Aorta (tissue), 5 donors: ENCODE data around the gene GH2. TPM values are rescaled to one million over a fixed set of nuclear protein-coding genes. Genes with fewer than 3 reads are reported as not detected.
"Not testable (repeated sequence)": the region's sequence is repeated elsewhere in the genome, so short reads cannot be mapped to it uniquely, and the experiment has no call there.

Experiments
- ATAC-seq: fragments of 200-7000 bp; cut with Tn5 transposase; one replicate; pipeline ENCODE4 v1.9.1; 2022; ENCODE audit warnings: moderate library complexity; ENCODE audit not compliant: low FRiP score
- DNase-seq, 2 donors: peaks; one replicate each; pipeline ENCODE4 v3.0.0-alpha.2; 2020
- H3K27ac ChIP-seq, 2 donors: one replicate each; pipeline ENCODE4 v1.5.1; 2013; ENCODE audit warnings: low read length in 2 of 2, mild to moderate bottlenecking in 2 of 2, moderate library complexity in 2 of 2, control low read depth in 1 of 2, inconsistent platforms in 1 of 2, low read depth in 1 of 2
- H3K27me3 ChIP-seq, 2 donors: one replicate each; pipeline ENCODE4 v1.6.1; 2013; ENCODE audit warnings: control low read depth in 1 of 2, low read length in 1 of 2, mild to moderate bottlenecking in 1 of 2, moderate library complexity in 1 of 2; ENCODE audit not compliant: insufficient read depth in 2 of 2, control insufficient read depth in 1 of 2
- H3K36me3 ChIP-seq, 2 donors: one replicate each; pipeline ENCODE4 v1.6.1; 2013; ENCODE audit warnings: control low read depth in 1 of 2, low read length in 1 of 2, mild to moderate bottlenecking in 1 of 2; ENCODE audit not compliant: insufficient read depth in 2 of 2, control insufficient read depth in 1 of 2
- H3K4me1 ChIP-seq, 2 donors: one replicate each; pipeline ENCODE4 v1.6.1; 2013; ENCODE audit warnings: low read length in 2 of 2, control low read depth in 1 of 2, mild to moderate bottlenecking in 1 of 2, moderate library complexity in 1 of 2; ENCODE audit not compliant: insufficient read depth in 2 of 2, control insufficient read depth in 1 of 2
- H3K4me3 ChIP-seq, 2 donors: one replicate each; pipeline ENCODE4 v1.5.1; 2013; ENCODE audit warnings: low read length in 2 of 2, control low read depth in 1 of 2, mild to moderate bottlenecking in 1 of 2
- H3K9me3 ChIP-seq: one replicate; pipeline ENCODE4 v1.6.1; 2013; ENCODE audit warnings: mild to moderate bottlenecking, low read length; ENCODE audit not compliant: control insufficient read depth
- WGBS, 2 donors: extraction: QIAGEN DNeasy Blood & Tissue Kit; methylation state at CpG; one replicate each; pipeline ENCODE4 v1.1.7; 2013; 5-methylcytosine and 5-hydroxymethylcytosine counted together
- intact Hi-C, 2 donors: fragments of 100-400 bp; cut with DNase I; formaldehyde crosslinking; loops; one replicate each; pipeline versions ENCODE4 v1.14.2 to v1.15.0; 2022
- polyA plus RNA-seq, 2 donors: library from polyadenylated mRNA; stranded (reverse); fragments of 200-250 nt; gene quantifications; one replicate each; pipeline ENCODE4 v1.2.3, GENCODE V29; 2013
- total RNA-seq, 2 donors: library from RNA; stranded (reverse); fragmentation: NEBNext Ultra II Directional; extraction: Animal tissue kit (Norgen Biotek cat#: 25700); gene quantifications; one replicate each; pipeline ENCODE4 v1.2.1, GENCODE V29; 2021
- donor health status: healthy with polysubstance abuse.
- donor health status: Bipolar disorder and iron deficiency.
- donor health status: DM: no; HTN: no; CAD: no.
- donor health status: DM: no; HTN: no; CAD: no.
- donor health status: DM: yes; HTN: yes; CAD: no.

GH2 gene
- total and polyA plus RNA-seq, 4 donors: not detected

- DNase-seq: peak in 1 of 2 donors; percentile 47
- ATAC-seq, intact Hi-C loops, H3K9me3 ChIP-seq, H3K4me3 ChIP-seq, H3K4me1 ChIP-seq, H3K27me3 ChIP-seq, H3K36me3 ChIP-seq, H3K27ac ChIP-seq: not testable (repeated sequence)
- 81% methylated on average over 9 of the region's 9 CpGs for WGBS, 2 donors
Measured at GRCh38 chr17:63922402-63922801, 40.7 kb upstream of the GH2 start.

GRCh38 chr17:63920779-63921178, 39.0 kb upstream of the GH2 start:
- intact Hi-C loops, H3K36me3 ChIP-seq, ATAC-seq, H3K4me3 ChIP-seq, H3K27me3 ChIP-seq, H3K27ac ChIP-seq, H3K4me1 ChIP-seq, H3K9me3 ChIP-seq: not testable (repeated sequence)
- WGBS, 2 donors: 92 to 94% methylated on average over 5 of the region's 5 CpGs
- DNase-seq: peak in 1 of 2 donors; percentile 60

- ATAC-seq, H3K36me3 ChIP-seq, H3K27me3 ChIP-seq, H3K27ac ChIP-seq, H3K4me1 ChIP-seq, H3K4me3 ChIP-seq, H3K9me3 ChIP-seq, intact Hi-C loops: not testable (repeated sequence)
- DNase-seq: peak in 1 of 2 donors; percentile 14
- 91 to 92% methylated on average over 6 of the region's 6 CpGs for WGBS, 2 donors
Measured at GRCh38 chr17:63920050-63920449, 38.3 kb upstream of the GH2 start.

GRCh38 chr17:63919311-63919723, 37.6 kb upstream of the GH2 start:
- Histone ChIP-seq H3K36me3 (no peaks in the 10 kb centered on the region), H3K27me3 (no peaks in the 10 kb centered on the region), H3K9me3 (no peaks in the 10 kb centered on the region), H3K4me1 (no peaks in the 10 kb centered on the region), H3K27ac (no peak overlapping the region), H3K4me3 (no peak overlapping the region)
- intact Hi-C loops: loop anchor here (5.0 to 10.0 kb wide), 3 partner anchors 105 to 213 kb away; partner anchors contain the start of genes ERN1 (in 1 of the 2) and ICAM2 (in 1 of the 2)
- ATAC-seq: peak; percentile 80
- WGBS, 2 donors: 42 to 46% methylated on average over 8 of the region's 8 CpGs
- peak; percentile 68 to 77 for DNase-seq

- not testable (repeated sequence) for H3K4me1 ChIP-seq, H3K9me3 ChIP-seq, H3K27me3 ChIP-seq, H3K27ac ChIP-seq, H3K36me3 ChIP-seq, H3K4me3 ChIP-seq, ATAC-seq
- peak in 1 of 2 donors; percentile 43 for DNase-seq
- WGBS, 2 donors: 45 to 47% methylated on average over 10 of the region's 10 CpGs
- intact Hi-C loops: loop anchor here (5.0 to 10.0 kb wide), 3 partner anchors 106 to 213 kb away; partner anchors contain the start of genes ERN1 (in 1 of the 2) and ICAM2 (in 1 of the 2)
Measured at GRCh38 chr17:63918789-63919305, 37.1 kb upstream of the GH2 start, which contains the start of gene GH1. GH1 (minus strand) TSS chr17:63918839; CDS start chr17:63918776, 63 bp downstream.

- H3K4me3 ChIP-seq: no peak overlapping the region
- intact Hi-C loops: loop anchor here (5.0 to 10.0 kb wide), 3 partner anchors 106 to 214 kb away; partner anchors contain the start of genes ERN1 (in 1 of the 2) and ICAM2 (in 1 of the 2)
- 52 to 54% methylated on average over 10 of the region's 10 CpGs for WGBS, 2 donors
- no peaks in the 10 kb centered on the region for H3K9me3 ChIP-seq
- peak; percentile 21 to 57 for DNase-seq
- no peak overlapping the region for H3K27ac ChIP-seq
- H3K27me3 ChIP-seq: no peaks in the 10 kb centered on the region
- no peak for ATAC-seq
- H3K4me1 ChIP-seq: no peaks in the 10 kb centered on the region
- H3K36me3 ChIP-seq: no peaks in the 10 kb centered on the region
Measured at GRCh38 chr17:63918305-63918704, 36.6 kb upstream of the GH2 start.

GRCh38 chr17:63917646-63918045, 35.9 kb upstream of the GH2 start:
- no peak overlapping the region for H3K4me3 ChIP-seq
- DNase-seq (peak; percentile 27 to 68), ATAC-seq (no peak)
- intact Hi-C loops: loop anchor here (5.0 to 10.0 kb wide), 3 partner anchors 107 to 215 kb away; partner anchors contain the start of genes ERN1 (in 1 of the 2) and ICAM2 (in 1 of the 2)
- 79 to 82% methylated on average over 13 of the region's 13 CpGs for WGBS, 2 donors
- H3K27me3 ChIP-seq: no peaks in the 10 kb centered on the region
- H3K4me1 ChIP-seq: no peaks in the 10 kb centered on the region
- H3K9me3 ChIP-seq: no peaks in the 10 kb centered on the region
- H3K36me3 ChIP-seq: no peaks in the 10 kb centered on the region
- H3K27ac ChIP-seq: no peak overlapping the region

- DNase-seq: peak in 1 of 2 donors; percentile 53
- not testable (repeated sequence) for H3K36me3 ChIP-seq, ATAC-seq
Measured at GRCh38 chr17:63917206-63917605, 35.5 kb upstream of the GH2 start.

More at GRCh38 chr17:63917206-63917605, 35.5 kb upstream of the GH2 start:
- H3K27me3 ChIP-seq, H3K4me3 ChIP-seq, H3K4me1 ChIP-seq, H3K9me3 ChIP-seq, H3K27ac ChIP-seq: not testable (repeated sequence)
- intact Hi-C loops: loop anchor here (5.0 to 10.0 kb wide), 3 partner anchors 108 to 215 kb away; partner anchors contain the start of genes ERN1 (in 1 of the 2) and ICAM2 (in 1 of the 2)
- 86 to 89% methylated on average over 7 to 11 of the region's 11 CpGs for whole genome bisulfite sequencing, 2 donors
